Hypothalamus (tissue), 51 donors: Measurements from ENCODE around the gene PCDH7.

Source experiments
- DNase-seq, 51 donors: peaks; one replicate each; lab custom pipeline; 2025; lab: John Stamatoyannopoulos, UW

Gene PCDH7

GRCh38 chr4:30776921-30777415, 56.8 kb downstream of the PCDH7 start:
- no peak for DNase-seq
